MCF 10A (cell line): ENCODE measurements around the gene FLT1. TPM values are rescaled to one million over a fixed set of nuclear protein-coding genes. Genes with fewer than 3 reads are reported as not detected.

Source experiments
- BruUV-seq: library from RNA; stranded (reverse); fragments of 400-500 nt; replicated peaks from 2 replicates; lab custom pipeline; 2021; lab: Mats Ljungman, UMichigan
- CTCF ChIA-PET: fragments of 300-600 bp; sonication (Branson Sonifier 250); formaldehyde crosslinking; extraction: SDS; loops from one replicate; lab custom pipeline; 2021; ENCODE audit warnings: antibody characterized with exemption, inconsistent platforms; lab: Yijun Ruan, JAX
- POLR2A ChIA-PET: fragments of 300-600, 350-650 bp; sonication (Branson Sonifier 250); formaldehyde crosslinking; extraction: SDS; loops from one replicate; lab custom pipeline; 2020; ENCODE audit warnings: antibody characterized with exemption, inconsistent platforms; lab: Yijun Ruan, JAX
- DNase-seq: peaks from one replicate; pipeline ENCODE4 v3.0.0-alpha.2; 2018; ENCODE audit not compliant: unreplicated experiment
- H3K27ac Mint-ChIP-seq: one replicate; pipeline ENCODE4 v1.8.0; 2022; ENCODE audit warnings: mild to moderate bottlenecking, low read depth, mixed read lengths; ENCODE audit not compliant: unreplicated experiment
- H3K27me3 Mint-ChIP-seq: one replicate; pipeline ENCODE4 v1.8.0; 2022; ENCODE audit warnings: mixed read lengths; ENCODE audit not compliant: insufficient read depth, unreplicated experiment
- H3K36me3 Mint-ChIP-seq: one replicate; pipeline ENCODE4 v1.8.0; 2022; ENCODE audit warnings: mild to moderate bottlenecking, moderate library complexity, mixed read lengths; ENCODE audit not compliant: insufficient read depth, unreplicated experiment
- H3K4me1 Mint-ChIP-seq: one replicate; pipeline ENCODE4 v1.8.0; 2022; ENCODE audit warnings: mixed read lengths; ENCODE audit not compliant: insufficient read depth, unreplicated experiment
- H3K4me3 Mint-ChIP-seq: one replicate; pipeline ENCODE4 v1.8.0; 2022; ENCODE audit warnings: mild to moderate bottlenecking, moderate library complexity, mixed read lengths; ENCODE audit not compliant: unreplicated experiment
- H3K9me3 Mint-ChIP-seq: one replicate; pipeline ENCODE4 v1.8.0; 2022; ENCODE audit warnings: mixed read lengths; ENCODE audit not compliant: unreplicated experiment
- intact Hi-C: fragments of 100-400 bp; cut with micrococcal nuclease; formaldehyde crosslinking; loops from 2 replicates; pipeline ENCODE4 v1.14.1; 2022
- total RNA-seq: library from RNA; stranded (reverse); gene quantifications from 2 replicates; pipeline ENCODE4 v1.2.3, GENCODE V29; 2022
- TF ChIP-seq, protein P1 (sequence below): fragments of 200-600 bp; IDR thresholded peaks from one replicate; pipeline ENCODE4 v1.8.0; 2022; ENCODE audit warnings: antibody characterized with exemption, mild to moderate bottlenecking; ENCODE audit not compliant: unreplicated experiment

Gene FLT1
- total RNA-seq, 1 experiment from 2014 or later, result not detected

DNA sequence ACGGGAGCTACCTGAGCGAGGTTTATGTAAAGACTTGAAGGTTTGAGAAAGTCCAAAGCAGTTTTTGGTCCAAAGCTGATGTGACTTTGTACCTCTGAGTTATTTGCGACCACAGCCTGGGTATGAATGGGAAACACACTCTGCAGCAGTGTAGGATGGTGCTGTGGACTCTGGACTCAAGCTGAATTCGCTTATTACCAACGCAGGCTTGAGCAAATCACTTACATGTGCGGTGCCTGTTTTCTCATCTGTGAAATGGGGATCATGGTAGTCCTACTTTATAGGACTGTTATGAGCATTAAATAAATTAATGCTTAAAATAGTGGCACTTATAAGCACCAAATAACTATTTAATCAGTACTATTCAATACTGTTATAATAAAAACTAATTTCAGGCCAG is 180.0 kb downstream of the FLT1 start:
- CTCF ChIA-PET, result interaction anchor here (0.9 to 1.9 kb wide), 2 partner anchors 9 to 128 kb away, joined by 4 to 14 read pairs; no protein-coding TSS in a partner anchor
- intact Hi-C loops, result no loop called here

DNA sequence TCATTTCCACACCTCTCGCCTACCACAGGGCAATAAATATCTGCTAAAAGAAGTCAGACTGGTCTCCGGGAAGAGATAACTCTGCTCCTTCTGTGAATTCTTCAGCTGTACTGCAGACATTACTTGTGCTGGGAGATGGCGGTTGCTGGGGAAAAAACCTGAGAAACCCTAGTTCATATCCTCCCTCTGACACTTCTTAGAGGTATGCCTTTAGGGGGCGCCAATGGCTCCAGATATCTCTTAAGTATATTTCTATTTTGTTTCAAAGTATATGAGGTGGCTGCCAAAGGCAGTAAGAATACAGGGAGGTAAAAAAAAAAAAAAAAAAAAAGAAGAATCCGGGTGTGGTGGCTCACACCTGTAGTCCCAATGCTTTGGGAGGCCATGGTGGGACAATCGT is 181.3 kb downstream of the FLT1 start:
- TF ChIP-seq, protein P1, sequence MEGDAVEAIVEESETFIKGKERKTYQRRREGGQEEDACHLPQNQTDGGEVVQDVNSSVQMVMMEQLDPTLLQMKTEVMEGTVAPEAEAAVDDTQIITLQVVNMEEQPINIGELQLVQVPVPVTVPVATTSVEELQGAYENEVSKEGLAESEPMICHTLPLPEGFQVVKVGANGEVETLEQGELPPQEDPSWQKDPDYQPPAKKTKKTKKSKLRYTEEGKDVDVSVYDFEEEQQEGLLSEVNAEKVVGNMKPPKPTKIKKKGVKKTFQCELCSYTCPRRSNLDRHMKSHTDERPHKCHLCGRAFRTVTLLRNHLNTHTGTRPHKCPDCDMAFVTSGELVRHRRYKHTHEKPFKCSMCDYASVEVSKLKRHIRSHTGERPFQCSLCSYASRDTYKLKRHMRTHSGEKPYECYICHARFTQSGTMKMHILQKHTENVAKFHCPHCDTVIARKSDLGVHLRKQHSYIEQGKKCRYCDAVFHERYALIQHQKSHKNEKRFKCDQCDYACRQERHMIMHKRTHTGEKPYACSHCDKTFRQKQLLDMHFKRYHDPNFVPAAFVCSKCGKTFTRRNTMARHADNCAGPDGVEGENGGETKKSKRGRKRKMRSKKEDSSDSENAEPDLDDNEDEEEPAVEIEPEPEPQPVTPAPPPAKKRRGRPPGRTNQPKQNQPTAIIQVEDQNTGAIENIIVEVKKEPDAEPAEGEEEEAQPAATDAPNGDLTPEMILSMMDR, result no peak
- CTCF ChIA-PET, result interaction anchor here (1.9 kb wide), 1 partner anchor 11 kb away, joined by 14 read pairs; no protein-coding TSS in a partner anchor
- BruUV-seq, result no TSS peak
- DNase-seq, result no peak
- H3K4me3 Mint-ChIP-seq, result no peak overlapping the region
- H3K27ac Mint-ChIP-seq, result no peak overlapping the region
- no peaks in the 10 kb centered on the region for H3K27me3 Mint-ChIP-seq
- intact Hi-C loops, result no loop called here
- no peaks in the 10 kb centered on the region for H3K9me3 Mint-ChIP-seq
- POLR2A ChIA-PET, result no interaction called here
- H3K4me1 Mint-ChIP-seq, result no peaks in the 10 kb centered on the region
- no peaks in the 10 kb centered on the region for H3K36me3 Mint-ChIP-seq

More for the DNA sequence above, 180.0 kb downstream of the FLT1 start:
- TF ChIP-seq, protein P1, result no peak
- no TSS peak for BruUV-seq
- POLR2A ChIA-PET, result interaction anchor here (0.6 to 1.2 kb wide), 3 partner anchors 13 to 318 kb away, joined by 3 to 4 read pairs (median 4); no protein-coding TSS in a partner anchor
- no peaks in the 10 kb centered on the region for H3K4me1 Mint-ChIP-seq
- no peaks in the 10 kb centered on the region for H3K9me3 Mint-ChIP-seq
- no peak overlapping the region for H3K27ac Mint-ChIP-seq
- DNase-seq, result no peak
- no peaks in the 10 kb centered on the region for H3K36me3 Mint-ChIP-seq
- H3K4me3 Mint-ChIP-seq, result no peak overlapping the region
- no peaks in the 10 kb centered on the region for H3K27me3 Mint-ChIP-seq

- H3K4me3 Mint-ChIP-seq, result no peak overlapping the region
- no peak for DNase-seq
- POLR2A ChIA-PET, result no interaction called here
- TF ChIP-seq, protein P1, result no peak
- BruUV-seq, result no TSS peak
- no peaks in the 10 kb centered on the region for H3K9me3 Mint-ChIP-seq
- no peaks in the 10 kb centered on the region for H3K27me3 Mint-ChIP-seq
- H3K4me1 Mint-ChIP-seq, result no peaks in the 10 kb centered on the region
- no peaks in the 10 kb centered on the region for H3K36me3 Mint-ChIP-seq
- H3K27ac Mint-ChIP-seq, result no peak overlapping the region
- intact Hi-C loops, result no loop called here
- CTCF ChIA-PET, result interaction anchor here (0.6 to 1.1 kb wide), 2 partner anchors 17 to 34 kb away, joined by 3 read pairs; no protein-coding TSS in a partner anchor
Observed at GRCh38 chr13:28306325-28306724, 188.6 kb downstream of the FLT1 start.

DNA sequence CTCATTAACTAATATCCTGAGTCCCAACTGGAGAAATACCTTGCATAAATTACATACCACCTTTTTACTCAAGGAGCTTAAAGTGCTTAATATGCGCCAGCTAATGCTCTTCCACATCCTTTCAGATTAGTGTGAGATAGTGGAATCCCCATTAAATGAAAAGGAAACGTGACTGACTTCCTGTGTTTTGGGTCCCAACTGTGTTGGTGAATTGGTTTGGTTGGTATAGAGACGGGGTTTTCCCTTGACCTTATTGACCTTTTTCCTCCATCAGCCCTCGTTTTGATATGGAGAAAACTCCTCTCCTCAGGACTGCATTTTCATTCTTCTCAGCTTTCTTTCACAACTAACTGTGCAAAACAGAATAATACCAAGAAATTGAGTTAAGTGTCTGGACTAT is 193.1 kb downstream of the FLT1 start:
- CTCF ChIA-PET, result interaction anchor here (0.6 to 1.2 kb wide), 2 partner anchors 24 to 335 kb away, joined by 3 read pairs; no protein-coding TSS in a partner anchor
- Mint-ChIP-seq H3K36me3 (peaks cover 6% of the 10 kb centered on the region), H3K27ac (no peak overlapping the region), H3K4me3 (no peak overlapping the region), H3K4me1 (no peaks in the 10 kb centered on the region), H3K27me3 (no peaks in the 10 kb centered on the region), H3K9me3 (no peaks in the 10 kb centered on the region)
- no peak for DNase-seq
- intact Hi-C loops, result no loop called here
- TF ChIP-seq, protein P1, result no peak
- POLR2A ChIA-PET, result interaction anchor here (0.7 to 1.3 kb wide), 2 partner anchors 14 to 114 kb away, joined by 3 to 4 read pairs; no protein-coding TSS in a partner anchor
- BruUV-seq, result no TSS peak
